Subcutaneous abdominal adipose tissue (tissue), 5 donors: ENCODE results near the gene ZBED4.

ENCODE experiments used
- H3K27ac ChIP-seq: one replicate; pipeline ENCODE4 v1.7.0; 2013; ENCODE audit warnings: low read depth, mild to moderate bottlenecking, inconsistent platforms, low read length, moderate library complexity
- H3K27me3 ChIP-seq, 5 donors: one replicate each; pipeline ENCODE4 v1.7.0; 2013; ENCODE audit warnings: low read length in 5 of 5, inconsistent platforms in 1 of 5; ENCODE audit not compliant: control insufficient read depth in 5 of 5, insufficient read depth in 4 of 5
- H3K36me3 ChIP-seq, 5 donors: one replicate each; pipeline ENCODE4 v1.7.0; 2013; ENCODE audit warnings: low read length in 5 of 5; ENCODE audit not compliant: control insufficient read depth in 5 of 5, insufficient read depth in 5 of 5
- H3K4me1 ChIP-seq, 5 donors: one replicate each; pipeline ENCODE4 v1.7.0; 2013; ENCODE audit warnings: low read length in 5 of 5, mild to moderate bottlenecking in 3 of 5, moderate library complexity in 1 of 5; ENCODE audit not compliant: control insufficient read depth in 5 of 5, insufficient read depth in 5 of 5
- H3K4me3 ChIP-seq, 5 donors: one replicate each; pipeline ENCODE4 v1.7.0; 2013; ENCODE audit warnings: low read length in 5 of 5, low read depth in 1 of 5
- H3K9ac ChIP-seq, 5 donors: one replicate each; pipeline ENCODE4 v1.7.0; 2013; ENCODE audit warnings: low read length in 5 of 5, mild to moderate bottlenecking in 4 of 5, moderate library complexity in 3 of 5
- H3K9me3 ChIP-seq, 5 donors: one replicate each; pipeline ENCODE4 v1.7.0; 2013; ENCODE audit warnings: low read length in 5 of 5; ENCODE audit not compliant: control insufficient read depth in 5 of 5
- donor health status: healthy.
- donor health status: healthy.
- donor health status: healthy.
- donor health status: healthy.
- donor health status: healthy.

The ZBED4 gene

DNA sequence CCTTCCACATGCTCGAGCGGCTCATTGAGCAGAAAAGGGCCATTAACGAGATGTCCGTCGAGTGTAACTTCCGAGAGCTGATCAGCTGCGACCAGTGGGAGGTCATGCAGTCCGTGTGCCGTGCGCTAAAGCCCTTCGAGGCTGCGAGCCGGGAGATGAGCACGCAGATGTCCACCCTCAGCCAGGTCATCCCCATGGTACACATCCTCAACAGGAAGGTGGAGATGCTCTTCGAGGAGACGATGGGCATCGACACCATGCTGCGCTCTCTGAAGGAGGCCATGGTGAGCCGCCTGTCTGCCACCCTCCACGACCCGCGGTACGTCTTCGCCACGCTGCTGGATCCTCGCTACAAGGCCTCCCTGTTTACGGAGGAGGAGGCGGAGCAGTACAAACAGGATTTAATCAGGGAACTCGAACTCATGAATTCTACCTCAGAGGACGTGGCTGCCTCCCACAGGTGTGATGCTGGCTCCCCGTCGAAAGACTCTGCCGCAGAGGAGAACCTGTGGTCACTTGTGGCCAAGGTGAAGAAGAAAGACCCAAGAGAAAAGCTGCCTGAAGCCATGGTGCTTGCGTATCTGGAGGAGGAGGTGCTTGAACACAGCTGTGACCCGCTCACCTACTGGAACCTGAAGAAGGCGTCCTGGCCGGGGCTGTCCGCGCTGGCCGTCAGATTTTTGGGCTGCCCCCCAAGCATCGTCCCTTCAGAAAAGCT is 32.9 kb downstream of the ZBED4 start:
- H3K27me3 ChIP-seq, result no peaks in the 10 kb centered on the region
- no peak overlapping the region for H3K27ac ChIP-seq
- no peaks in the 10 kb centered on the region for H3K4me1 ChIP-seq
- no peak overlapping the region for H3K4me3 ChIP-seq
- H3K36me3 ChIP-seq, result peaks cover 2 to 45% (median 36%) of the 10 kb centered on the region in 5 donors
- H3K9me3 ChIP-seq, result peaks cover 0 to 5% (median 0%) of the 10 kb centered on the region in 5 donors
- no peak overlapping the region for H3K9ac ChIP-seq

DNA sequence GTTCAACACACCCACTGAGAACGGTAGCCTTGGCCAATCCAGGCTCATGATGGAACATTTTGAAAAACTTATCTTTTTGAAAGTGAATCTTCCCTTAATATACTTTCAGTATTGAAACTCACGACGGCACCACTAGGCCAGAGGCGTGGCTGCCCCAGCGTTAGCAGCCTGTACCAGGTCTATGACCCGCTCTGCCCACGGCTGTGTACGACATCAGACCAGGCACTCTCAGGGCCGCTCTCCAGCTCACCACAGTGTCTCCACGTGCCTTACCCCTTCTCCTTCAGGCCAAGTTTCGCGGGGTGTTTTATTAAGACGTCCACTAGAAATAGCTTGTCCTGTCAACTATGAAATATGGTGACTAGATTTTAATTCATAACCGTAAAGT is 33.4 kb downstream of the ZBED4 start:
- Histone ChIP-seq H3K36me3 (peaks cover 2 to 45% (median 36%) of the 10 kb centered on the region in 5 donors), H3K4me1 (no peaks in the 10 kb centered on the region), H3K4me3 (no peak overlapping the region), H3K9me3 (peaks cover 0 to 5% (median 0%) of the 10 kb centered on the region in 5 donors), H3K9ac (no peak overlapping the region), H3K27me3 (no peaks in the 10 kb centered on the region), H3K27ac (no peak overlapping the region)

DNA sequence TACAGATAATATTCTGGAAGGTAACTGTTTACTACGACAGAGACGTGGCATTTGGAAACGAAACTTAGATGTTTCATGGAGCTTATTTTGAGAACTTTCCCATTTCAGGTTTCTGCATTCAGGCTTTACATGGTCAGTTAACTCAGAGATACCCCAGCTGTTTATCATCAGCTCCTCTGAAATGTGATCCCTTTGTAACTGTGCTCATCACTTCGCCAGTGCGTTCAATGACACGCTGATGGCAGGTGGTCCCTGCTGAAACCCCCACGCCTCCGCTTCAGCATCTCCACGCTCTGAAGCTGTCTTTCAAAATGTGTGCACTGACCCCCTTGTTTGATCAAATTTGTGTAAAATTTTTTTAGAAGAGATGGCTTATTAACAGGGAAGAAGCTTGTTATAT is 34.1 kb downstream of the ZBED4 start:
- H3K27me3 ChIP-seq, result no peaks in the 10 kb centered on the region
- H3K4me1 ChIP-seq, result no peaks in the 10 kb centered on the region
- H3K9ac ChIP-seq, result no peak overlapping the region
- no peak overlapping the region for H3K4me3 ChIP-seq
- peaks cover 0 to 5% (median 0%) of the 10 kb centered on the region in 5 donors for H3K9me3 ChIP-seq
- H3K27ac ChIP-seq, result no peak overlapping the region
- H3K36me3 ChIP-seq, result peaks cover 2 to 49% (median 40%) of the 10 kb centered on the region in 5 donors

DNA sequence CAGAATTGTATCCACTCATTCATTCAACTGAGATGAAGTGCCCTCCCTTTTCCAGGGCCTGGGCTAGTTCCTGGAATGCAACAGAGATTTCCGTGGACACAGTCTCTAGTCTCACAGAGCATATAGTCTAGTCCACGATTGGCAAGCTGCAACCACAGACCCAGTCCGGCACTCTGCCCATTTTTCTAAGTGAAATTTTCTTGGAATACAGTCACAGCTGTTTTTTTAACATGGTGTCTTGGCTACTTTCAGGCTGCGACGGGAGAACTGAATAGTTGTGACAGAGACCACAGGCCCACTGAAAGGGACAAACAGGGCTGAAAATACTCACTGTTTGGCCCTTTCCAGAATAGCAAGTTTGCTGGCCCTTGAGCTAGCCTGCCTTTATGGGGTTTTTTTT is 35.4 kb downstream of the ZBED4 start:
- no peak overlapping the region for H3K27ac ChIP-seq

DNA sequence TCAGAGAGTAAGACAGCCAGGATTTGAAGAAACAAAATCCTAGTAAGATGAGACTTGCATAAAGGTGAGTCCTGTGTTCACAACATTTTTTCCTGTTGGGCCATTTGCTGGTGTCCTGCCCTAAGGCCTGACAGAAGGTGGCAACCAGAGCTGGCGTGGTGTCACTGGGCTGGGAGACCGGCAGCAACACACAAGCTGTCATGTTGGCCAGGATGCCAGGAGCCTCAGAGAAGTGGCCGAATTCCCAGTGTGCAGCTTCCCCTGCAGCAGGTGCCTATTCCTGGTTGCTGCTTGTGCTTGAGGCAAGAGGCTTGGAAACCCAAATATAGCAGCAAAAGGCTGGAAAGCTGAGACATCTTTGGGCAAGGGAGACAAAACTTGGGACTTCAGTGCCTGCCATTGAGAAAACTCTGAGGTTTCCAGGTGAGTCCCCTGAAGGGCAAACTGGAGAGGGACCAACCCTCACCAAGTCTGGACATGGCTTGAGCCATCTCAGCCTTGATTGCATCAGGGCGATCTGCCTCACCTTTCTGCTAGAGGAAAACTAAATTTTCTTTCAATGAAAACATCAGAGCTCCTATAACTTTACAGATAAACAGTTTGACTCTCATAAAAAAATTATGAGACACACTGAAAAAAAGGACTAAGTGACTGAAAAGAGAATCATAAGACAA is 38.7 kb downstream of the ZBED4 start:
- no peaks in the 10 kb centered on the region for H3K4me1 ChIP-seq
- no peak overlapping the region for H3K9ac ChIP-seq
- H3K36me3 ChIP-seq, result peaks cover 2 to 15% (median 10%) of the 10 kb centered on the region in 5 donors
- H3K27ac ChIP-seq, result no peak overlapping the region
- no peak overlapping the region for H3K4me3 ChIP-seq
- no peaks in the 10 kb centered on the region for H3K27me3 ChIP-seq
- H3K9me3 ChIP-seq, result peaks cover 0 to 11% (median 6%) of the 10 kb centered on the region in 5 donors

More for the DNA sequence above, 35.4 kb downstream of the ZBED4 start:
- peaks cover 0 to 5% (median 0%) of the 10 kb centered on the region in 5 donors for H3K9me3 ChIP-seq
- no peak overlapping the region for H3K9ac ChIP-seq
- no peaks in the 10 kb centered on the region for H3K4me1 ChIP-seq
- H3K4me3 ChIP-seq, result no peak overlapping the region
- peaks cover 2 to 42% (median 40%) of the 10 kb centered on the region in 5 donors for H3K36me3 ChIP-seq
- no peaks in the 10 kb centered on the region for H3K27me3 ChIP-seq

DNA sequence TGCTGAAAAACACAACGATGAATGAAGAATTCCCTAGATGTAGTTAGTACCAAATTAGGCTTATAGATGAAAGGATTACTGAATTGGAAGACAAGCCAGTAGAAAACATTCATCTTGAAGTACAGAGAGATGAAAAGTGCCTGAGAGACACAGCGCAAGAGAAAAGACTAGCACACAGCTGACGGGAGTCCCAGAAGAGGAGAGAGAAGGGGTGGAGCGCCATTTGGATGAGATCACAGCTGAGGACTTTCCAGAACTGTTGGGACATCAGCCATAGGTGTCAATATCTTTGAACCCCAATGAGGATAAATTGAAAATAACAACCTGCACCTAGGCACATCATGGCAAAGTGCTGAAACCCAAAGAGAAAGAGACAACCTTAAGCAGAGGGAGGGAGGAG is 39.4 kb downstream of the ZBED4 start:
- H3K27me3 ChIP-seq, result no peaks in the 10 kb centered on the region
- no peak overlapping the region for H3K27ac ChIP-seq
- H3K9me3 ChIP-seq, result peaks cover 0 to 11% (median 6%) of the 10 kb centered on the region in 5 donors
- H3K4me1 ChIP-seq, result no peaks in the 10 kb centered on the region
- H3K4me3 ChIP-seq, result no peak overlapping the region
- peaks cover 2 to 11% (median 5%) of the 10 kb centered on the region in 5 donors for H3K36me3 ChIP-seq
- H3K9ac ChIP-seq, result no peak overlapping the region

DNA sequence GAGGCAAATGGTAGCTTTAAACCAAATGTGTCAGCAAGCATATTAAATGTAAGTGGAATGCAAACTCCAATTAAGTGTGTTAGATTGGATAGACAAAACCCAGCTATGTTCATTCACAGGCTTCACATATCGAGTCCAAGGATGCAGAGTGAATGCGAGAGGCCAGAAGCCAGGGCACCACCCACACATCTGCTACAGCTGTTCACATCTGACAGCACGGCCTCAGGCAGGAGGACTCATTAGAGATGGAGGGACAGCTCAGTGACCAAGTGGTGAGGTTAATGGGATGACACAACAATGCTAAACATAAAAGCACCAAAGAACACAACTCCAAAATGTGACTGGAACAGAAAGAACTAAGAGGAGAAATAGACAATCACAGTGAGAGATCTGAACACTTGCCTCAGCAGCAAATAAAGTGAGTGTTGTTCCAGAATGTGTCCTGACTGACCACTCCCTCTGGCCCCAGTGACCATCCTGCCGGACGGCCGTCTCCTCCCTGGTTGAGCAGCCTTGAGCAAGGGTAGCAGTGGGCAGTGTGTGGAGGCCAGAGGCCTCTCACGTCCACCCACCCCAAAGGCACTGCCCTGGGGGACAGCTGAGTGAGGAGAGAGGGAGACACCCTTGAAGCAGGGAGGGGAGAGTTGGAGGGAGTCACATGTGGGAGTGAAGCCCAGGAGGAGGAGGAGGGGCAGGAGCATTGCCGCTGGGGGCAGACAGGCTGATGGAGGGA is 40.8 kb downstream of the ZBED4 start:
- Histone ChIP-seq H3K4me3 (no peak overlapping the region), H3K27ac (no peak overlapping the region), H3K27me3 (no peaks in the 10 kb centered on the region), H3K9ac (no peak overlapping the region), H3K4me1 (no peaks in the 10 kb centered on the region), H3K36me3 (peaks cover 0 to 9% (median 5%) of the 10 kb centered on the region in 5 donors), H3K9me3 (peaks cover 0 to 11% (median 6%) of the 10 kb centered on the region in 5 donors)

DNA sequence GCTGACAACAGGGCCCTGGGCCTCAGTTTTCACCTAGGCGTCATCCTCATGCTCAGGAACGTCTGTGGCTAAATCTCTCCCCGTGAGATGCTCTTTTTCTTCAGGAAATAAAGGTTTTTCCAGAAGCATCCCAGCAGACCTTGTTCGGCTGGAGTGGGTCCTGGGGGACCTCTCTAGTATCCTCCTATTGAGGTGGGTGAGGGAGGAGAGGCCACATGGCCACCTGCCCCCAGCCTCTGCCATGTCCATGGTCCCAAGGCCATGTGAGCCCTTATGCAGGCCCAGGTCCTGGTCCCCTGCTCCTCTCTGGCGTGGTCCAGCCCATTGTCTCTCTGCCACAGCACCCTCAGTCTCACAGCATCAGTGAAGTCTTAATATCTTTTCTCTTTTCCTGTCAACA is 42.6 kb downstream of the ZBED4 start:
- H3K36me3 ChIP-seq, result peaks cover 2 to 20% (median 11%) of the 10 kb centered on the region in 5 donors
- peaks cover 0 to 8% (median 6%) of the 10 kb centered on the region in 5 donors for H3K9me3 ChIP-seq
- no peaks in the 10 kb centered on the region for H3K27me3 ChIP-seq
- H3K4me3 ChIP-seq, result no peak overlapping the region
- no peaks in the 10 kb centered on the region for H3K4me1 ChIP-seq
- H3K27ac ChIP-seq, result no peak overlapping the region
- no peak overlapping the region for H3K9ac ChIP-seq

DNA sequence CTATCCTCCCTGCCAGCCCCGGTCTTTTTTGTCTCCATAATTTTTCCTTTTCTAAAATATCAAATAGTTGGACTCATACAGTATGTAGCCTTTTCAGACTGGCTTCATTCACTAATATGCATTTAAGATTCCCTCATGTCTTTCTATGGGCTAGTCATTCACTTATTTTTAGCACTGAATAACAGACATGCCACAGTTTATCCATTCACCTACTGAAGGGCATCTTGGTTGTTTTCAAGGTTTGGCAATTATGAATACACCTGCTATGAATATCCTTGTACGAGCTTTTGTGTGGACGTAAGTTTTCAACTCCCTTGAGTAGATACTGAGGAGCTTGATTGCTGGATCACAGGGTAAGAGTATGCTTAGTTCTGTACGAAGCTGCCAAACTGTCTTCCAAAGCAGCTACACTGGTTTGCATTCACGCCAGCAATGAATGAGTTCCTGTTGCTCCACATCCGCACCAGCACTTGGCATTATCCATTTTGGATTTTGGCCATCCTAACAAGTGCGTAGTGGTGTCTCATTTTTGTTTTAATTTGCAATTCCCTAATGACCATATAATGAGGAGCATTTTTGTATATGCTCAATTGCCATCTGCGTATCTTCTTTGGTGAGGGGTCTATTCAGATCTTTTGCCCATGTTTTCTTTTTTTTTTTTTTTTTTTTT is 43.5 kb downstream of the ZBED4 start:
- H3K9me3 ChIP-seq, result peaks cover 0 to 12% (median 6%) of the 10 kb centered on the region in 5 donors
- H3K36me3 ChIP-seq, result peaks cover 0 to 29% (median 20%) of the 10 kb centered on the region in 5 donors
- no peak overlapping the region for H3K27ac ChIP-seq
- H3K4me3 ChIP-seq, result no peak overlapping the region
- H3K4me1 ChIP-seq, result no peaks in the 10 kb centered on the region
- no peak overlapping the region for H3K9ac ChIP-seq
- H3K27me3 ChIP-seq, result no peaks in the 10 kb centered on the region
